Dermis microvascular lymphatic vessel endothelial cell (primary cell): Measurements from ENCODE around the gene DMD. TPM values are rescaled to one million over a fixed set of nuclear protein-coding genes. Genes with fewer than 3 reads are reported as not detected.

Experiments used
- DNase-seq, 2 donors: peaks; one replicate each; pipeline versions ENCODE4 v3.0.0 to v3.0.0-alpha.2; 2010; ENCODE audit warnings: low read depth in 2 of 2
- total RNA-seq: library from RNA; depleted of rRNA; stranded (reverse); fragments of >200 nt; gene quantifications from 2 replicates; pipeline ENCODE4 v1.2.1, GENCODE V29; 2014

The DMD gene
- total RNA-seq, 1 donor from 2014 or later: 1.8 TPM

GRCh38 chrX:31307952-31308351, 1903.4 kb downstream of the DMD start:
- no peak for DNase-seq

GRCh38 chrX:31302573-31303075, 1908.7 kb downstream of the DMD start:
- no peak for DNase-seq

GRCh38 chrX:31301941-31302340, 1909.4 kb downstream of the DMD start:
- no peak for DNase-seq

GRCh38 chrX:31301203-31301602, 1910.1 kb downstream of the DMD start:
- no peak for DNase-seq

- DNase-seq: no peak
These were observed 1912.4 kb downstream of the DMD start for GRCh38 chrX:31298916-31299315.

- no peak for DNase-seq
These were observed 1913.5 kb downstream of the DMD start for GRCh38 chrX:31297881-31298280.

GRCh38 chrX:31294475-31294874, 1916.9 kb downstream of the DMD start:
- no peak for DNase-seq

GRCh38 chrX:31293409-31293808, 1917.9 kb downstream of the DMD start:
- DNase-seq: peak; percentile 2 to 9

GRCh38 chrX:31291131-31291530, 1920.2 kb downstream of the DMD start:
- no peak for DNase-seq

GRCh38 chrX:31287861-31288260, 1923.5 kb downstream of the DMD start:
- no peak for DNase-seq

GRCh38 chrX:31280580-31280979, 1930.8 kb downstream of the DMD start:
- no peak for DNase-seq

GRCh38 chrX:31279359-31279758, 1932.0 kb downstream of the DMD start:
- DNase-seq: peak in 1 of 2 donors; percentile 0

- DNase-seq: no peak
These were observed 1938.9 kb downstream of the DMD start for GRCh38 chrX:31272472-31272775.

- DNase-seq: no peak
These were observed 1939.5 kb downstream of the DMD start for GRCh38 chrX:31271615-31272471.

GRCh38 chrX:31269914-31270313, 1941.4 kb downstream of the DMD start:
- DNase-seq: no peak

- no peak for DNase-seq
These were observed 1943.0 kb downstream of the DMD start for GRCh38 chrX:31268359-31268758.

- DNase-seq: peak in 1 of 2 donors; percentile 5
These were observed 1944.9 kb downstream of the DMD start for GRCh38 chrX:31266203-31267076.

- no peak for DNase-seq
These were observed 1946.0 kb downstream of the DMD start for GRCh38 chrX:31265383-31265782.

GRCh38 chrX:31260351-31260750, 1951.0 kb downstream of the DMD start:
- DNase-seq: no peak

GRCh38 chrX:31258166-31258565, 1953.2 kb downstream of the DMD start:
- DNase-seq: peak; percentile 11 to 41

GRCh38 chrX:31255310-31256033, 1955.9 kb downstream of the DMD start:
- DNase-seq: no peak

- no peak for DNase-seq
These were observed 1959.2 kb downstream of the DMD start for GRCh38 chrX:31252133-31252532.
